HG02678 (cell line): Measurements from ENCODE around the gene ACP7.
A peak's percentile ranks its signal among the peaks of the same experiment; 100 is the strongest.
"Not testable (repeated sequence)": the region's sequence is repeated elsewhere in the genome, so short reads cannot be mapped to it uniquely, and the experiment has no call there.

ENCODE experiments used
- ATAC-seq: cut with Tn5 transposase; IDR thresholded peaks from one replicate; pipeline ENCODE4 v1.9.1; 2021; ENCODE audit warnings: mild to moderate bottlenecking, moderate library complexity; ENCODE audit not compliant: unreplicated experiment

Gene ACP7

GRCh38 chr19:39106194-39106593, 22.0 kb downstream of the ACP7 start:
- no peak for ATAC-seq

- no peak for ATAC-seq
Observed at GRCh38 chr19:39109641-39110040, 25.5 kb downstream of the ACP7 start.

GRCh38 chr19:39110263-39110967, 26.2 kb downstream of the ACP7 start:
- no peak for ATAC-seq

- ATAC-seq: no peak
Observed at GRCh38 chr19:39111593-39112199, 27.5 kb downstream of the ACP7 start.

GRCh38 chr19:39112338-39112890, 28.2 kb downstream of the ACP7 start:
- no peak for ATAC-seq

- ATAC-seq: no peak
Observed at GRCh38 chr19:39113199-39113598, 29.0 kb downstream of the ACP7 start.

GRCh38 chr19:39115105-39115847, 31.1 kb downstream of the ACP7 start:
- no peak for ATAC-seq

GRCh38 chr19:39117023-39117422, 32.9 kb downstream of the ACP7 start:
- ATAC-seq: not testable (repeated sequence)

- ATAC-seq: no peak
Observed at GRCh38 chr19:39119830-39120229, 35.7 kb downstream of the ACP7 start.

GRCh38 chr19:39122934-39123731, 39.0 kb downstream of the ACP7 start:
- no peak for ATAC-seq

GRCh38 chr19:39124136-39124764, 40.1 kb downstream of the ACP7 start:
- no peak for ATAC-seq

GRCh38 chr19:39125199-39125553, 41.0 kb downstream of the ACP7 start:
- ATAC-seq: no peak

- peak; percentile 98 for ATAC-seq
Observed at GRCh38 chr19:39125554-39126311, 41.6 kb downstream of the ACP7 start, which contains the start of gene PAK4. Gene PAK4 (plus strand): TSS chr19:39125786. CDS start chr19:39169554, 43,768 bp downstream.

- ATAC-seq: no peak
Observed at GRCh38 chr19:39126312-39127187, 42.4 kb downstream of the ACP7 start.

GRCh38 chr19:39127812-39128515, 43.8 kb downstream of the ACP7 start:
- no peak for ATAC-seq

- ATAC-seq: no peak
Observed at GRCh38 chr19:39128516-39129079, 44.4 kb downstream of the ACP7 start.

GRCh38 chr19:39129116-39129515, 44.9 kb downstream of the ACP7 start:
- ATAC-seq: no peak
